Measurements from ENCODE around the gene SEPTIN12. TPM values are rescaled to one million over a fixed set of nuclear protein-coding genes. Genes with fewer than 3 reads are reported as not detected.
A peak's percentile ranks its signal among the peaks of the same experiment; 100 is the strongest.

SEPTIN12 gene
- total RNA-seq, 1 donor from 2014 or later, result not detected

DNA sequence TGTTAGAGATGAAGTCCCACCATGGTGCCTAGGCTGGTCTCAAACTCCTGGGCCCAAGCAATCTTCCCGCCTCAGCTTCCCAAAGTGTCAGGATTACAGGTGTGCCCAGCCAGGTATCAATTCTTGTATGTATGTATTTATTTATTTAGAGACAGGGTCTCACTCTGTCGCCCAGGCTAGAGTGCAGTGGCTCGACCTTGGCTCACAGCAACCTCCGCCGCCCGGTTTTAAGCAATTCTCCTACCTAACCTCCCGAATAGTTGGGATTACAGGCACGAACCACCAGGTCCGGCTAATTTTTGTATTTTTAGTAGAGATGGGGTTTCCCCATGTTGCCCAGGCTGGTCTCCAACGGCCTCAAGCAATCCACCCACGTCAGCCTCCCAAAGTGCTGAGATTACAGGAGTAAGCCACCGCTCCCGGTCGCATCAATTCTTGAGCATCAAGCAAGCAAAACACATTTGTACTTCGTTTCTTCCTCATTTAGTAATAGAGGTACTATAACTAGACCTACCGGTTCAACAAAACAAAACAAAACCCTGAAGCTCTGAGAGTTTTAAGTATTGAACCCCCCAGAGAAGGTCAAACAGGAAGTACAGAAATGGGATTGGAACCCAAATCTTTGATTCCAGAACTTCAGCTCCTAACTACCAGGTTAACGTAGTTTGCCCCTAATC, 20.1 kb downstream of the SEPTIN12 start:
- Mint-ChIP-seq H3K4me1 (ENCODE audit: low read depth) (peaks cover 15% of the 10 kb centered on the region), H3K9me3 (ENCODE audit: low read depth) (no peaks in the 10 kb centered on the region), H3K27me3 (no peaks in the 10 kb centered on the region), H3K36me3 (ENCODE audit: insufficient read depth) (no peaks in the 10 kb centered on the region), H3K4me3 (ENCODE audit: low read depth) (peak overlapping the region; percentile 76), H3K27ac (peak overlapping the region; percentile 93)
- DNase-seq (ENCODE audit: low spot score, unreplicated experiment), result no peak
- TF ChIP-seq, protein P1, sequence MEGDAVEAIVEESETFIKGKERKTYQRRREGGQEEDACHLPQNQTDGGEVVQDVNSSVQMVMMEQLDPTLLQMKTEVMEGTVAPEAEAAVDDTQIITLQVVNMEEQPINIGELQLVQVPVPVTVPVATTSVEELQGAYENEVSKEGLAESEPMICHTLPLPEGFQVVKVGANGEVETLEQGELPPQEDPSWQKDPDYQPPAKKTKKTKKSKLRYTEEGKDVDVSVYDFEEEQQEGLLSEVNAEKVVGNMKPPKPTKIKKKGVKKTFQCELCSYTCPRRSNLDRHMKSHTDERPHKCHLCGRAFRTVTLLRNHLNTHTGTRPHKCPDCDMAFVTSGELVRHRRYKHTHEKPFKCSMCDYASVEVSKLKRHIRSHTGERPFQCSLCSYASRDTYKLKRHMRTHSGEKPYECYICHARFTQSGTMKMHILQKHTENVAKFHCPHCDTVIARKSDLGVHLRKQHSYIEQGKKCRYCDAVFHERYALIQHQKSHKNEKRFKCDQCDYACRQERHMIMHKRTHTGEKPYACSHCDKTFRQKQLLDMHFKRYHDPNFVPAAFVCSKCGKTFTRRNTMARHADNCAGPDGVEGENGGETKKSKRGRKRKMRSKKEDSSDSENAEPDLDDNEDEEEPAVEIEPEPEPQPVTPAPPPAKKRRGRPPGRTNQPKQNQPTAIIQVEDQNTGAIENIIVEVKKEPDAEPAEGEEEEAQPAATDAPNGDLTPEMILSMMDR (IDR thresholded peaks at IDR 0.05; ENCODE audit: unreplicated experiment), result no peak

DNA sequence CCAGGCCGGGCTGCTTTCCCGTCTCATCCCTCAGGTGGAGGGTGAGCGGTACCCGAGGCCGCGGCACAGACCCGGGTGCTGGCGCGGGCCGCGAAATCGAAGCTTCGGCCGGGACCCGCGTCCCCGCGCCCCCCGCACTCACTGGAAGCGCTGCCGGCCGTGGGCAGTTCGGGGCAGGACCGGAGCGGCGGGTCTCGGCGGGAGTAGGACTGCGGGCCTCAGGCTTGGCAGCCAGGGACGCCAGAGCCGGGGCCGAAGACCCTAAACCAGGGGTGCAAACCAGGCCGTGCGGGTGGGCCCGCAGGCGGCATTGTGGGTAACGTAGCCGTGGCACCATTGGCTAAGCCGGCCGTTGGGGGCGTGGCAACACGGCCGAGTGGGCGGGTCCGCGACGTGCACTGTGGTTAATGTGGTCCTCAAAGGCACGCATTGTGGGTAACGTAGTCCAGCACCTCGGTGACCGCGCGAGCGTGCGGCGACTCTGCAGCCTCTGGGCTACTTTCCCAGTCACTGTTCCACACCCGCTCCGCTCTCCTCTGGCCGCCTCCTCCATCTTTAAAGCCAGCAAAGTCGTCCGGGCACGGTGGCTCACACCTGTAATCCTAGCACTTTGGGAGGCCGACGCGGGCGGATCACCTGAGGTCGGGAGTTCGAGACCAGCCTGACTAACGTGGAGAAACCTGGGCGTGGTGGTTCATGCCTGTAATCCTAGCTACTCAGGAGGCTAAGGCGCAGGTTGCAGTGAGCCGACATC, 21.1 kb downstream of the SEPTIN12 start, which contains the start of gene ZNF500:
Gene ZNF500 (minus strand): TSS at position 288 of the 754 bp plus-strand sequence. CDS start 1,184 bp downstream, outside the sequence.
- Mint-ChIP-seq H3K36me3 (ENCODE audit: insufficient read depth) (no peaks in the 10 kb centered on the region), H3K4me1 (ENCODE audit: low read depth) (peaks cover 15% of the 10 kb centered on the region), H3K27ac (peak within 1 kb of the TSS; percentile 95), H3K9me3 (ENCODE audit: low read depth) (no peaks in the 10 kb centered on the region), H3K4me3 (ENCODE audit: low read depth) (peak within 1 kb of the TSS; percentile 83), H3K27me3 (no peaks in the 10 kb centered on the region)
- DNase-seq (ENCODE audit: low spot score, unreplicated experiment), result peak; percentile 99
- TF ChIP-seq, protein P1 (IDR thresholded peaks at IDR 0.05; ENCODE audit: unreplicated experiment), result no peak

DNA sequence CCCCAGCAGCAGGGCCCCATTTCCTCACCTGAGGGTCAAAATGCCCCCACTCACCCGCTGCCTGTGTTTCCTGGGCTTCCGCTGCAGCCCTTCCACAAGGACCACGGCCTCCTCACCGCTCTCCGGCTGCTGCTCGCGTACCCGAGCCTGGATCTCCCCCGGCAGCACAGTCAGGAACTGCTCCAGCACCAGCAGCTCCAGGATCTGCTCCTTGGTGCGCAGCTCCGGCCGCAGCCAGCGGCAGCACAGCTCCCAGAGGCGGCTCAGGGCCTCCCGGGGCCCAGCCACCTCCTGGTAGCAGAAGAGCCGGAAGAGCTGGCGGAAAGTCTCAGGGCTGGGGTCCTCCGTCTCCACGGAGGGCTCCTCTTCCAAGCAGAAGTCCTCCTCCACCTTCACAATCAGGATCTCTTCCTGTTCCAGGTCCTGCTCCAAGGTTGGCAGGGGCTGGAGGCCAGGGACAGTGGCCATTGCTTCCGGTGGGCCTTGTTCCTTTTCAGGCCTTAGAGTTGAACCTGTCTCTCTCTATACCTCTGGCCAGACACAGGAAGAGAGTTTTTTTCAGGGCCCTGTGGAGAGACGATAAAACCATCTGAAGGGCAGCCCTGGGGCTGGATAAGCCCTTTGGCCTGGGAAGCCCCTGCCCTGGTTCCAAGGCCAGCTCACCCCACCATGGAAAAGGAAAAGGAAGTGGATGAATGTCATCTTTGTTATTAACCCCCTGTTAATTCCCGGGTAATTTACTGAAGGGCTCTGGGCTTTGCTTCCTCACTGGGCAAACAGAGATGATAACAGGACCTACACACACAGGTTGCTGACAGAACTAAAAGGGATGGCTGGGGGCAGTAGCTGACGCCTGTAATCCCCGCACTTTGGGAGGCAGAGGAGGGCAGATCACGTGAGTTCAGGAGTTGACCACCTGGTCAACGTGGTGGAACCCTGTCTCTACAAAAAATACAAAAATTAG, 22.4 kb downstream of the SEPTIN12 start:
- TF ChIP-seq, protein P1 (IDR thresholded peaks at IDR 0.05; ENCODE audit: unreplicated experiment), result no peak
- no peaks in the 10 kb centered on the region for H3K9me3 Mint-ChIP-seq (ENCODE audit: low read depth)
- H3K4me1 Mint-ChIP-seq (ENCODE audit: low read depth), result peaks cover 15% of the 10 kb centered on the region
- peaks cover 1% of the 10 kb centered on the region for H3K36me3 Mint-ChIP-seq (ENCODE audit: insufficient read depth)
- peak overlapping the region; percentile 83 for H3K4me3 Mint-ChIP-seq (ENCODE audit: low read depth)
- no peaks in the 10 kb centered on the region for H3K27me3 Mint-ChIP-seq
- no peak for DNase-seq (ENCODE audit: low spot score, unreplicated experiment)
- H3K27ac Mint-ChIP-seq, result peak overlapping the region; percentile 88

DNA sequence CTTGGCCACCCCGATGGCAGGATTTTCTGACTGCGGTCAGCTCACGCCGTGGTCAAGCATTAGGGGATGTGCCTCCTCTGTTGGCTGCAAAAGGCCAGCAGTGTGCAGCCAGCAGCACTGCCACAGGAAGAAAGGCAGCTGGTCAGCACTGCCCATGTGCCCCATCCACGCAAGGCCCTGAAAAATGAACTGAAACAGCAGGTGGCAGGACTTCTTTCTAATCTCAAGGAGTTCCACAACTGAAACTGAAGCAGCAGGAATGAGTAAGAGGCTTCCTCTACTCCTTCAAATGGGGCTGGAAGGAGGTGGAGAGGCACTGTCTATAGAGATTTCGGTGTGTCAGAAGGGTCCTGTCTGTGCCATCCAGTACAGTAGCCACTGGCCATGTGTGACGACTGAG, 24.4 kb downstream of the SEPTIN12 start:
- DNase-seq (ENCODE audit: low spot score, unreplicated experiment), result no peak
- H3K27ac Mint-ChIP-seq, result no peak overlapping the region
- TF ChIP-seq, protein P1 (IDR thresholded peaks at IDR 0.05; ENCODE audit: unreplicated experiment), result no peak
- H3K27me3 Mint-ChIP-seq, result no peaks in the 10 kb centered on the region
- H3K9me3 Mint-ChIP-seq (ENCODE audit: low read depth), result no peaks in the 10 kb centered on the region
- peaks cover 5% of the 10 kb centered on the region for H3K36me3 Mint-ChIP-seq (ENCODE audit: insufficient read depth)
- H3K4me3 Mint-ChIP-seq (ENCODE audit: low read depth), result peak overlapping the region; percentile 31
- peaks cover 13% of the 10 kb centered on the region for H3K4me1 Mint-ChIP-seq (ENCODE audit: low read depth)

DNA sequence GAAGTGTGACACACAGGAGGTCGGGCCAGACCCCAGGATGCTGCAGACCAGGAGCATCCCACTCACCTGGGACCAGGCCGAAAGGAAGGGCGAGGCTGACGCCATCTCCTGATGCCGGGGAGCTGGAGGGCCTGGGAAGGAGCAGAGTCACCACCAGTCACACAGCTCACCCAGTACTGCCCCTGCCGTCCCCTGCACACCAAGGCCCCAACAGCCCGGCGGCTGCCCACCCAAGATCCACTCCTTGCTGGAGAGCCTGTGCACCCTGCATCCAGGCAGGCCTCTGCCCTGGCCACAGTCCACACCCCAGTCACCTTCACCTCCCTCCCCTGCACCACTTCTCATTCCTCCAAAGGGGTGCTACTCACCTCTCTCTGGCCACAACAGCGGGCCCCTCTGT, 25.9 kb downstream of the SEPTIN12 start:
- Mint-ChIP-seq H3K4me1 (ENCODE audit: low read depth) (peaks cover 8% of the 10 kb centered on the region), H3K36me3 (ENCODE audit: insufficient read depth) (peaks cover 10% of the 10 kb centered on the region), H3K27me3 (no peaks in the 10 kb centered on the region), H3K4me3 (ENCODE audit: low read depth) (no peak overlapping the region), H3K27ac (no peak overlapping the region), H3K9me3 (ENCODE audit: low read depth) (no peaks in the 10 kb centered on the region)
- TF ChIP-seq, protein P1 (IDR thresholded peaks at IDR 0.05; ENCODE audit: unreplicated experiment), result no peak
- DNase-seq (ENCODE audit: low spot score, unreplicated experiment), result no peak
